KMS-11 (cell line): ENCODE data around the gene TEX9.
A peak's percentile ranks its signal among the peaks of the same experiment; 100 is the strongest.

Experiments
- H2AFZ ChIP-seq: fragments of 200-600 bp; sonication (generic); 2 replicates; pipeline ENCODE4 v1.6.1; 2016; ENCODE audit warnings: antibody characterized with exemption, mixed run types, low read depth
- H3K27ac ChIP-seq: fragments of 200-600 bp; sonication (generic); 2 replicates; pipeline ENCODE4 v1.6.1; 2016; ENCODE audit warnings: mild to moderate bottlenecking, mixed run types
- H3K27me3 ChIP-seq: fragments of 200-600 bp; sonication (generic); 2 replicates; pipeline ENCODE4 v1.6.1; 2017; ENCODE audit warnings: mild to moderate bottlenecking, low read depth, mixed run types, moderate library complexity; ENCODE audit not compliant: insufficient read depth
- H3K36me3 ChIP-seq: fragments of 200-600 bp; sonication (generic); 2 replicates; pipeline ENCODE4 v1.6.1; 2017; ENCODE audit warnings: mild to moderate bottlenecking, mixed run types; ENCODE audit not compliant: insufficient read depth
- H3K4me1 ChIP-seq: fragments of 200-600 bp; sonication (generic); 2 replicates; pipeline ENCODE4 v1.6.1; 2016; ENCODE audit warnings: mild to moderate bottlenecking, low read depth, mixed run types; ENCODE audit not compliant: poor library complexity, severe bottlenecking
- H3K4me2 ChIP-seq: fragments of 200-600 bp; sonication (generic); 2 replicates; pipeline ENCODE4 v1.7.0; 2016; ENCODE audit warnings: mild to moderate bottlenecking, mixed run types
- H3K4me3 ChIP-seq: fragments of 200-600 bp; sonication (generic); IDR thresholded peaks from 2 replicates; pipeline ENCODE4 v1.6.1; 2017; ENCODE audit warnings: low read depth, low read length, mixed read lengths; ENCODE audit not compliant: insufficient read depth
- H3K79me2 ChIP-seq: fragments of 200-600 bp; sonication (generic); 2 replicates; pipeline ENCODE4 v1.6.1; 2016; ENCODE audit warnings: low read depth, mixed run types; ENCODE audit not compliant: insufficient read depth
- H3K9ac ChIP-seq: fragments of 200-600 bp; sonication (generic); 2 replicates; pipeline ENCODE4 v1.6.1; 2016; ENCODE audit warnings: mild to moderate bottlenecking, mixed run types
- H4K20me1 ChIP-seq: fragments of 200-600 bp; sonication (generic); 2 replicates; pipeline ENCODE4 v1.6.1; 2016; ENCODE audit warnings: mild to moderate bottlenecking, mixed run types; ENCODE audit not compliant: insufficient read depth
- TF ChIP-seq, protein P1 (sequence below): fragments of 200-600 bp; sonication (generic); conservative IDR thresholded peaks from 2 replicates; pipeline ENCODE4 v1.6.1; 2017; ENCODE audit warnings: low read depth, mild to moderate bottlenecking, antibody characterized with exemption, low read length, moderate library complexity, mixed read lengths

TEX9 gene

DNA sequence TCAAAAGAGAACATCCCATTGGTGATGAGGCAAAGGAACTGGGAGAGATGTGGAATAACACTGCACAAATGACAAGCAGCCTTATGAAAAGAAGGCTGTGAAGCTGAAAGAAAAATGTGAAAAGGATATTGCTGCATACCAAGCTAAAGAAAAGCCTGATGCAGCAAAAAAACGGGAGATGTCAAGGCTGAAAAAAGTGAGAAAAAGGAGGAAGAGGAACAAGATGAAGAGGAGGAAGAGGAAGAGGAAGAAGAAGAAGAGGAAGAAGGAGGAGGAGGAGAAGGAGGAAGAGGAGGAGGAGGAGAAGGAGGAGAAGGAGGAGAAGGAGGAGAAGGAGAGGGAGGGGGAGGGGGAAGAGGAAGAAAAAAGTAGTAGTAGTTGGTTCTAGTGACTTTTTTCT, 41.8 kb upstream of the TEX9 start:
- no peaks in the 10 kb centered on the region for H4K20me1 ChIP-seq
- H3K4me3 ChIP-seq = no peak overlapping the region
- peaks cover 21% of the 10 kb centered on the region for H3K4me1 ChIP-seq
- no peak overlapping the region for H3K27ac ChIP-seq
- H3K27me3 ChIP-seq = no peaks in the 10 kb centered on the region
- no peak overlapping the region for H2AFZ ChIP-seq
- no peaks in the 10 kb centered on the region for H3K36me3 ChIP-seq
- H3K9ac ChIP-seq = no peak overlapping the region
- H3K79me2 ChIP-seq = no peaks in the 10 kb centered on the region
- no peak overlapping the region for H3K4me2 ChIP-seq
- TF ChIP-seq, protein P1, sequence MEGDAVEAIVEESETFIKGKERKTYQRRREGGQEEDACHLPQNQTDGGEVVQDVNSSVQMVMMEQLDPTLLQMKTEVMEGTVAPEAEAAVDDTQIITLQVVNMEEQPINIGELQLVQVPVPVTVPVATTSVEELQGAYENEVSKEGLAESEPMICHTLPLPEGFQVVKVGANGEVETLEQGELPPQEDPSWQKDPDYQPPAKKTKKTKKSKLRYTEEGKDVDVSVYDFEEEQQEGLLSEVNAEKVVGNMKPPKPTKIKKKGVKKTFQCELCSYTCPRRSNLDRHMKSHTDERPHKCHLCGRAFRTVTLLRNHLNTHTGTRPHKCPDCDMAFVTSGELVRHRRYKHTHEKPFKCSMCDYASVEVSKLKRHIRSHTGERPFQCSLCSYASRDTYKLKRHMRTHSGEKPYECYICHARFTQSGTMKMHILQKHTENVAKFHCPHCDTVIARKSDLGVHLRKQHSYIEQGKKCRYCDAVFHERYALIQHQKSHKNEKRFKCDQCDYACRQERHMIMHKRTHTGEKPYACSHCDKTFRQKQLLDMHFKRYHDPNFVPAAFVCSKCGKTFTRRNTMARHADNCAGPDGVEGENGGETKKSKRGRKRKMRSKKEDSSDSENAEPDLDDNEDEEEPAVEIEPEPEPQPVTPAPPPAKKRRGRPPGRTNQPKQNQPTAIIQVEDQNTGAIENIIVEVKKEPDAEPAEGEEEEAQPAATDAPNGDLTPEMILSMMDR = no peak

DNA sequence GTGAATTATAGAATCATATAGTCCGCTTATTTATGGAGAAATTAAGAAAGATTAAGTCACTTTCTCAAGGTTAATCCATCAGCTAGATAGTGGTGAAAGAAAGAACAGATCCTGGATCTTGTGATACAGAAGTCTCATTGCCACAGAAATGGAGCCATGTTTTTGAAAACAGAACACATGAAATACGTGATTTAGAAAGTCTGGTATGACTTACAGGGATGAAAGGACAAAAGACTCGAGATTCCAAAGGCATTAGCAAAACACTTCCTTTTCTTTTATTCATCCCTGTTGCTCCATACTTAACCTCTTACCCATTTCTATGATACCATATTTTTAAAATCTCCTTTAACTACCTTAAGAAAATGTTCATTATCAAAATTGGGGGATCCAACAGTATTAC, 40.0 kb upstream of the TEX9 start:
- no peaks in the 10 kb centered on the region for H3K79me2 ChIP-seq
- H3K27me3 ChIP-seq = no peaks in the 10 kb centered on the region
- H3K27ac ChIP-seq = no peak overlapping the region
- H3K4me1 ChIP-seq = peaks cover 25% of the 10 kb centered on the region
- no peak overlapping the region for H3K4me3 ChIP-seq
- no peaks in the 10 kb centered on the region for H4K20me1 ChIP-seq
- no peaks in the 10 kb centered on the region for H3K36me3 ChIP-seq
- TF ChIP-seq, protein P1 = no peak
- no peak overlapping the region for H2AFZ ChIP-seq
- H3K9ac ChIP-seq = no peak overlapping the region
- H3K4me2 ChIP-seq = no peak overlapping the region

DNA sequence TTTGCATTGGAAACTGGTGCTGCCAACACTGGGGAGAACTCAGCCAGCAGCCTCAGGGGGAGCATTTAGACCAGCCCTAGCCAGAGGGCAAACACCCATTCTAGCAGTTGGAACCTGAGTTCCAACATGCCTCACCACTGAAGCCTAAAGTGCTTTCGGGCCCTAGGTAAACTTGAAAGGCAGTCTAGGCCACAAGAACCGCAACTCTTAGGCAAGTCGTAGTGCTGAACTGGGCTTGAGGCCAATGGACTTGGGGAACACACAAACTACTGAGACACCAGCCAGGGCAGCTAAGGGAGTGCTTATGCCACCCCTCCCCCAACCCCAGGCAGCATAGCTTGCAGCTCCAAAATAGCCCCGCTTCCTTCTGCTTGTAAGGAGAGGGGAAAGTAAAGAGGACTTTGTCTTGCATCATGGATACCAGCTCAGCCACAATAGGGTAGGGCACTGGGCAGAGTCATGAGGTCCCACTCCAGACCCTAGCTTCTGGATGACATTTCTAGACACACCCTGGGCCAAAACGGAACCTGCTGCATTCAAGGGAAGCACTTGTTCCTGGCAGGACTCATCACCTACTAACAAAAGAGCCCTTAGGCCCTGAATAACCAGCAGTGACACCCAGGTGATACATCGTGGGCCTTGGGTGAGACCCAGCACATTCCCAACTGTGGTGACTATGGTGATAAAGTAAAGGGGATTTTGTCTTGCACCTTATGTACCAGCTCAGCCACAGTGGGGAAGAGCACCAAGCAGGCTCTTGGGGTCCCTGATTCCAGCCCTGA, 37.3 kb upstream of the TEX9 start:
- Histone ChIP-seq H3K4me3 (no peak overlapping the region), H4K20me1 (no peaks in the 10 kb centered on the region), H3K79me2 (no peaks in the 10 kb centered on the region), H3K36me3 (no peaks in the 10 kb centered on the region), H3K27ac (peak overlapping the region; percentile 79), H3K4me2 (peak overlapping the region; percentile 98), H3K9ac (peak overlapping the region; percentile 56; the same call in 1 of the 2 replicates), H3K4me1 (peaks cover 25% of the 10 kb centered on the region), H3K27me3 (no peaks in the 10 kb centered on the region), H2AFZ (peak overlapping the region; percentile 68; the same call in 1 of the 2 replicates)
- TF ChIP-seq, protein P1 = no peak

DNA sequence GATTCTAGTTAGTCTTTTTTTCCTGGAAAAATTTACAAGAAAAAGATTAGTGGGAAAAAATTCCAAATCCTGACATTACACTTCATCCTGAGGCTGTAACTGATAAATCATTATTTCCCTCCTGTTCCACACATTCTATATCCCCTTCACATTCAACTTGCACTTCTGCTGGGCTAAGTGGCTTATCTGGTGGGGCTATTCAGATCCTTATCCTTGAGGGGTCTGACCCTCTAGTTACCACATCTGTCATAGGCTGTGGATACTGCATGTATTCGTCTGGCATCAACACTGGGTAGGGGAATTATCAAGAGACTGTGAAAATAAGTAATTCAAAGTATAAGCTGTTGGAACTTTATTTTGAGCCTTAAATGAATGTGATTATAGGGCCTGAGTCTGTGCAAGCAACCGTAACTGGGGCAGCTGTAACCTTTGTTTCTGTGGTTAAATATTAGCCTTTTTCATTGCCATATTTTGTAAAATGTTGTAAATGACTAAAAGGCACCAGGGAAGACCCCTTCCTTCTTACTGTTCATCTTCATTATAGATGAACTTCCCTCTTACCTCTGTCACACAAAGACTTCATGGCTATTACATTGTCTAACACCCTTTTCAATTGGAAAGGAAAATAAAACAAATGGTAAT, 28.0 kb upstream of the TEX9 start:
- TF ChIP-seq, protein P1 = no peak
- Histone ChIP-seq H3K4me3 (no peak overlapping the region), H3K79me2 (no peaks in the 10 kb centered on the region), H3K27me3 (no peaks in the 10 kb centered on the region), H2AFZ (no peak overlapping the region), H3K9ac (no peak overlapping the region), H3K4me2 (no peak overlapping the region), H3K27ac (no peak overlapping the region), H3K36me3 (no peaks in the 10 kb centered on the region), H4K20me1 (no peaks in the 10 kb centered on the region), H3K4me1 (no peaks in the 10 kb centered on the region)
